DMS53 treated with DMSO at 0.1 percent for 48 hours (cell line): ENCODE measurements around the gene CRYGN.

Source experiments
- DNase-seq: peaks from one replicate; lab custom pipeline; 2025; ENCODE audit not compliant: unreplicated experiment; lab: John Stamatoyannopoulos, UW

Gene CRYGN, protein sequence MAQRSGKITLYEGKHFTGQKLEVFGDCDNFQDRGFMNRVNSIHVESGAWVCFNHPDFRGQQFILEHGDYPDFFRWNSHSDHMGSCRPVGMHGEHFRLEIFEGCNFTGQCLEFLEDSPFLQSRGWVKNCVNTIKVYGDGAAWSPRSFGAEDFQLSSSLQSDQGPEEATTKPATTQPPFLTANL

DNA sequence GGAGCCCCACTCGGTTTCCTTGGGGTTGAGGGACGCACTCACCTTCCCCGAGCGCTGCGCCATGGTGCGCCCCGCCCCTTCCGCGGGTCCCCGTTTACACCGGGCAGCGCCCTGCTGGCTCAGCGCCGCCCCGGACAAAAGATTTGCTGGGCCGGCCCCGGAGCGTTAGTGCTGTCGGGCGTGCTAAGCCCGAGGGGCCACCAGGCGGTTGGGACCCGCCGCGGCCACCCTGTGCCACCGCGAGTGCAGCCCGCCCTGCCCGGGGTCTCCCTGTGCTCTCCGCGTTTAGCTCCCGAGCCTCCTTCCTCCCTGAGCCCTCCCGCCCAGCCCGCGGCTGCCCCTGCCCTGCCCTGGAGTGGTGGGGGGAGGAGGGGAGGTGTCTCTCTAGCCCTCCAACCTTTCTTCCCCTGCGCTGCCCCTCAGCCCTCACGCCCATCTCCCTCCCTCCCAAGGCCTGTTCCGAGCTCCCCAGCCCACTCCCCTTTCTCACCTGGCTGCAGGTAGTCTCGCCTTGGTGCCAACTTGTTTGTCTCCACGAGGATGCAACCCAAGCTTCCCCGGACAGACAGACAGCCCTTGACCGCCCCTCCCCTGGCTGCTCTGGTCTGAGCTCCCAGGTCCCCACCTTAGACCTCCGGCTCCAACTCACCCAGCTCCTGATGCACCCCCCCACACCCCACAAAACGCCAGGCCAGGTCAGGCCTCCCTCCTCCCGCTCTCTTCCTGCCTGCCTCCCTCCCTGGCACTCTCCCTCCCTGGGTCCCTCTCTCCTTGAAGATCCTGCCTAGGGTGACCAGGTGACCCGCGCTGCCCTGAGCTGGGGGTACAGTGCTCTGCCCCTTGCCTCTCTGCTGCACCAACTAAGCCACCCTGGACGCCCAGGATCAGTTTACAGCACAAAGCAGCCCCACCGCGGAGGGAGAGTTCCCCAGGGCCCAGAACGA, at the start of gene CRYGN:
CRYGN (minus strand) TSS at position 287 of the 944 bp plus-strand sequence; CDS start at position 63, 224 bp downstream.
- DNase-seq: no peak

DNA sequence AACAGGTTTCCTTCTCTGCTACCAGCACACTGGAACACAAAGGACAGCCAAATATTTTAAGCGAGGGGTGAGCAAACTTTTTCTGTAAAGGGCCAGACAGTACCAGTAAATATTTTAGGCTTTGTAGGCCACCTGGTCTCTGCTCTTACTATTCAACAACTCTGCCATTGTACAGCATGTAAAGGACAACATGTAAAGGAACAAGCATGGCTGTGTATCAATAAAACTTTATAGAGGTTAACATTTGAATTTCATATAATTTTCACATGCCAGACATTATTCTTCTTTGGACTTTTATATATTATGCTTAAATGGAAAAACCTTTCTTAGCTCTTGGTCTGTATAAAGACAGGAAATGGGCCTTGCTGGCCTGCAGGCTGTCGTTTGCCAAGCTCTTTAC, 49.6 kb upstream of the CRYGN start:
- DNase-seq: no peak

DNA sequence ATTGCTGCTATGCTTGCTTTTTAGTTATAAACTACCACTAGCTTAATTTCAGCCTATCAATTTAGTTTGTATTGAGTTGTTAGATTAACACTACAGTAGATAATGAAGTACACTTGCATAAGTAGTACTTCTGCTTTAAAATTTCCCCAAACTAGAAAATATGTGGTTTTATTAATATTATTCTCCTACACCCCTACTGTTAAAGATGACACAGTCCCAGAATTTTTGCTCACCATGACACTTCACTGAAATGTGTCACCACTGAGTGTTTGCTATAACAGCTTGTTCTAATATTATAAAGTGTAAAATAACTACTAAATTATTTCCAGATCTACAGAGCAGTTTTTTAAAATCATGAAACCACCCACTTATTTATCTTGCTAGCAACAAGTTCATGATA, 48.2 kb upstream of the CRYGN start:
- DNase-seq: no peak

DNA sequence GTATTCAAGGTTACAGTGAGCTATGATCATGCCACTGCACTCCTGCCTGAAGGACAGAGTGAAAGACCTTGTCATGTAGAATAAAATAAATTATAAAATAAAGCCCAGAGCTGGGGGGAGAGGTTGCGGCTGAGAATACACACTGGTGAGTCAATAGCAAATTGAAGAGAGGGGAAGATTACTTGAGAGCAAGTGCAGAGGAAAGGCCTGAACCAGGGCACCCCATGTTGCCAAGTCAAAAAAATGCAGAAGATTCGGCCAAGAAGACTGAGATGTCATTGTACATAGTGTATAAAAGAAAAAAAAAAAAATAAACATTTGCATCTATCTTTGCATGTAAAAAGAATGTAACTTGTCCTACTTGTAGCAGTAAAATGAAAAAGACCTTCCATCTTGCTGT, 47.3 kb upstream of the CRYGN start:
- no peak for DNase-seq

DNA sequence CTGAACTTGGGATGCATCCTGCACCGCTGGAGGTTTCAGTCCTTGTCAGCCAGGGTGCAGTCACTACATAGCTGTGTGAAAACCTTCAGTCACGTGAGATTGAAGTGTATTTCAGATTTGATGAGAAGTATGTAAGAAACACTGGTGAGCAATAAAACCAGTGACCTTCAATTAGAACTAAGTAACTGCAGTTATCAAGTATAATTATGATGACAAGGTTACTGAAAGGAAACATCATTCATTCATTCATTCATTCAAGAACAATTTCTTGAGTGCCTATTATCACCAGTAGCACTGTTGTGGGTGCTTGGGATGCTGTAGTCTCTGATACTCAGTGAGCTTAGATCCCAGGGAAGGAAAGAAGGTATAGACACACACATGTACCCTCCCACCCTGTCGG, 46.1 kb upstream of the CRYGN start:
- no peak for DNase-seq

DNA sequence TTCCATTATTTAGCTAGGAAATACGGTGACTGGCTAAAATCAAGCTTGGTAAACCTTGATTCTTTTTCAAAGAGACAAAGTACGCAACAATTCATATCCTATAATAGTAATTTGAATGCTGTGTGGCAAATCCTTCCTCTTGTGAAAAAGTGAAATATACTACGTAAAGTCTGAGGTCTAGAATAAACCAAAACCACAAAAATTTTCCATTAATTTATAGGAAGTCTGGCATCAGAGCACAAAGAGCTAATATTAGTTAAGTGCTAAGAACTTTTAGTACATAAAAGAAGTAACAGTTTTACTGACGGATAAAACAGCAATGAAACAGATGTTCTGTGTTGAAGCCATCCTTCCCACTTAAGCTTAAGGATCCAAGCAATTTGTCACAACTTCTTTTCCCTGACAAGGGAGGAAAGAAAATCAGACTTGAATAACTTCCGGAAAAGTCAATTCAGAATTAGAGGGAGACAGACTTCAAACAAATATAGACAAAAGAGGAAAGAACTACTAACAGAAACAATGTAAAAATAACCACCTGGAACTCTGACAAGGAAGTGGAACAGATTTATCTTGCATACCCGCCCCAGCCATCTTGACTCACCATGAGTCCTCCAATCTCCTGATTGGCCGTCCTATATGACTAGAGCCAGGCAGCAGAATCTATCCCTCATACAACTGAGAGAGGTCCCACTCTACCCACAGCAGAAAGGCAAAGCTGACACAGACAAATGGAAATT, 45.2 kb upstream of the CRYGN start:
- DNase-seq: no peak

DNA sequence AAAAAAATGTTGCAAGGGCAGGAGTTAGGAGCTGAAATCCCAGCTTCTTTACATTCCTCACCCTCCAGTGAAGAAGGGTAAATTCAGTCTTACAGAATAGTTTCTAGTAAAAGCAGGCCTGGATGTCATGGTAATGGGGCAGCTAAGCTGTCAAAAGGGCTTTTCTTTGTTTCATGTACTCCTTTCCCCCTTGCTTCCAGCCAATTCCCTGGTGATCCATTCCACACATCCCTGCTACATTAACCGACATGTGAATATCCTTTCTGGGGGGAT, 43.7 kb upstream of the CRYGN start:
- no peak for DNase-seq

DNA sequence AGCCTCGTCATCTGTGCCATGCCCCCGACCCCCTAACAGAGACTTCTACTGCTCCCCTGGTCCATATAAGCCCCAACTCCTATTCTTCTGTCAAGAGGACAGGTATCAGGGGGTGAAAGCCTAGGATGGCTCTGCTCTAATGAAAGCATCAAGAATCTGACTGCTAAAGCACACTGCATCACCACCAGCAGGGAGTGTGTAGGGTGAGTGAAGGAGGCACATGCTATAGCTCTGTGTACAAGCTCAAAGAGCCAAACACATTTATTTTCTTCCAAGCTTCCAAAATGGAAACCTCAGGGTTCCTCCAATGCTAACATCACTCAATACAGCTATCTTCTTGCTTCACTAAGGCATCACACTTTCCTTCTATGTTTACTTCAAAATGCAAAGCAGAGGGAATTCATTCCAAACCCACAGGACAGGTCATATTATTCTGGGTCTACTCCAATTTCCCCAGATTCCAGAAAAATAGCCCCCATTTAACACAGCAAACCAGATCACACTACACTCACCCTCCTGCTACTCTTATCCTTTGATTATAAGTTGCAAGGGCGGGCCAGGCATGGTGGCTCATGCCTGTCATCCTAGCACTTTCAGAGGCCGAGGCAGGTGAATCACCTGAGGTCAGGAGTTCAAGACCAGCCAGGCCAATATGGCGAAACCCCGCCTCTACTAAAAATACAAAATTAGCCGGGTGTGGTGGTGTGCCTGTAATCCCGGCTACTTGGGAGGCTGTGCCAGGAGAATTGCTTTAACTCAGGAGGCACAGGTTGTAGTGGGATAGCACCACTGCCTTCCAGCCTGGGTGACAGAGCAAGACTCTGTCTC, 43.2 kb upstream of the CRYGN start:
- DNase-seq: no peak

DNA sequence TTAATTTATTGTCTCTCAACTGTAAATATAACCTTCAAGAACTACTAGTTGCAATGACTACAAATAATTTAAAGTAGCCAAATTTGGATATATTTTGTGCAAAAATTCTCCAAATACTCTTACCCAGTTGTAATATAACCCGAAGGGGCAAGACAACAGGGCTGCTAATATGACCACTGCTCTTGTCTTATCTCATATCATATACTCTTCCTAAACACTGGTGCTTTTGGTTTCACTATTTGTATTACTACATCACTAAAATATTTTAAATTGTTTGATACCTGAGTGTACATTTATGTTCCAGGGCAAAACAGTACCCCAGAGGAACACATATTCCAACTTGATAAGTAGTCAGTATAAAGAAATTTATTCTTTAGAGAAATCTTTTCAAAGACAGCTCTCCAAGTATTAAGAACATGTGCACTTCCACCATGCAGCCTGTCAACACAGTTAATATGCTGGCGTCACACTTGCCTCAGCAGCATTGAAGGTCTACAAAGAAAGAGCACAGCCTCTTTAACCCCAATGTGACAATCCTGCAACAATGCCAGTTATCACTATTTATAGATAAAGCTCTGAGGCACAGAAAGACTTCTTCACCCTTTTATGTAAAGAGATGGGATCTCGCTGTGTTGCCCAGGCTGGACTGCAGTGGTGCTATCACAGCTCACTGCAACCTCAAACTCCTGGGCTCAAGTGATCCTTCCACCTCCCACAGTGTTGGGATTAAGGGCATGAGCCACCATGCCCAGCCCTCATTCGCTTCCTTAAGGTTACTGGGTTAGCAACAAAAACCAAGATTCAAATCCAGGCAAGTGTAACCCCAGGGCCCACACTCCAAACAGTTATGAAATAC, 41.9 kb upstream of the CRYGN start:
- DNase-seq: no peak

DNA sequence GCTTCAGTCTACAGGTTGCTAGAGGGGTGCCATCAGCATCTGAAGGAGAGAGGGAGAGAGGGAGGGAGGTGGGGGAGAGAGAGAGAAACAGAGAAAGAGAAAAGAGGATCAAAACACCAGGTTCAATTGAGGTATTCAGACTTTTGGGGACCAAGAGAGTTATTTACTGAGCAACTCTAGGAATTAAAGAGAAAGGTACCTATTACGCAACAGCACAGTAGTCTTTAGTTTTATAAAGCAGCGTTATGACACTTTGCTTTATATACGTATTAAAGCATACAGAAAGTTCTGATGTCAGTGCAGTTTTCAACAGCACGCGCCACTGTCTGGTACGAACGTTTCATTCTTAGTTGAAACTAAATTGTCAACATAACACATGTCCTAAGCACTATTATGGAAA, 37.9 kb upstream of the CRYGN start:
- no peak for DNase-seq

DNA sequence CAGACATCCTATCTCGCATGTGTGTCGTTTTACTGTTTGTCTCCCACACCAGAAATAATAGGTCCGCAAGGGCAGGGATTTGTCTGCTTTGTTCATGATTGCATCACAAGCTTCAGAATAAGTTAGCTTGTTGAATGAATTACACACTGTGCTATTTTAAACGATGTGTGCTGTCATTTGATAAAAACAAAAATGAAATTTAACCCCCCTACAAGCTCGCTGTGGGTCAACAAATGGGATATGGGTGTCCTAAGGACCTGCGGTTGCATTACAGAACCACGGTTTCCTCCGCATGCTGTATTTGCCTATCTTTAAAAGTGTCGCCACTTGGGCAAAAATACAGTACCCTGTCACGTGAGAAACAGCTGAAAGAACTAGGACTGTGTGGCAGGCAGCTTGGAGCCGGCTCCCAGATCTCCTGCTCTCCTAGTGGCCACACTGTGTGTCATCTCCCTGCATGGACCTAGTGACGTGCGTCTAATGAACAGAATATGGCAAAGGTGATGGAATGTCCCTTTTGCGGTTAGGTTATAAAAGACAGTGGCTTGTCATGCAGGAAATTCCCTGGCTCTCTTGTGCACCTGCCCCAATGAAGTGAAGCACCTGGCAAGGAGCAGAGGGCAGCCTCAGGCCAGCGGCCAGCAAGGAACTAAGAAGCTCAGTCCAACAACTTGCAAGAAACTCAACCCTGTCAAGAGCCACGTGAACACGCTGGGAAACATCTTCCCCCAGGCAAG, 32.9 kb upstream of the CRYGN start:
- no peak for DNase-seq

DNA sequence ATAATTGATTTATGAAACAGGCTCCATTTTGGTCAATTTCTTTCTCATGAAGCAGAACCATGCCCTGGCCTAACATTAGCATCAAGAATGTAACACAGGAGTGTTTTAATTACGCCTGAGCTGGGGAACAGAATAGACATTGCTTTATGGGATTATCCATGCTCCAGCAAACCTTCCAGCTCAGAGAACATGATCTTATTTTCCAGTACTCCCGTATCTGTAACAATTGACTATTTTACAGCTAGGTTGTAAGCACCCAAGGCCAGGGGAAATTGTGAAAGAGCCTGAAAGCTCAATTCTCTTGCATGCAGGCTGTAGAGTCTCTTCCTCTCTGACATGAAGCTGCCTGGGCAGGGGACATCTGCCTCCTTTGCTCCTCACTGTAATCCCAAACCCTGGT, 30.8 kb upstream of the CRYGN start:
- no peak for DNase-seq

DNA sequence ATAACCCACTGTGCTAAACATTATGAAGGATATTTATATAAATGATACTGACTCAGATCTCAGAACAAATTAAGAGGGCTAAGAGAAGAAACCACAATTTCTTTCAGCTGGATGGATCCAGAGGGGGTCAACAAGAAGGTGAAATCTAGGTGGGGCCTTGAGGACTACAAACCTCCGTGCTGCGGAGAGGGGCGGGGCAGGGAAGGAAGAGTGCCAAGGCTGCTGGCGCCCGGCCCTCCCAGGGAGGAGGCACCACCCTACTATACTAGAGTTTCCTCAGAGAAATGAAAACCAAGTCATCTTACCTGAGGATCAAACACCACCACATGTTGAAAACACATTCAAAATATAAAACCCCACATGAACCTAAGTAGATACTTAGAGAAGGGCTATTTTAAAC, 29.3 kb upstream of the CRYGN start:
- DNase-seq: no peak

DNA sequence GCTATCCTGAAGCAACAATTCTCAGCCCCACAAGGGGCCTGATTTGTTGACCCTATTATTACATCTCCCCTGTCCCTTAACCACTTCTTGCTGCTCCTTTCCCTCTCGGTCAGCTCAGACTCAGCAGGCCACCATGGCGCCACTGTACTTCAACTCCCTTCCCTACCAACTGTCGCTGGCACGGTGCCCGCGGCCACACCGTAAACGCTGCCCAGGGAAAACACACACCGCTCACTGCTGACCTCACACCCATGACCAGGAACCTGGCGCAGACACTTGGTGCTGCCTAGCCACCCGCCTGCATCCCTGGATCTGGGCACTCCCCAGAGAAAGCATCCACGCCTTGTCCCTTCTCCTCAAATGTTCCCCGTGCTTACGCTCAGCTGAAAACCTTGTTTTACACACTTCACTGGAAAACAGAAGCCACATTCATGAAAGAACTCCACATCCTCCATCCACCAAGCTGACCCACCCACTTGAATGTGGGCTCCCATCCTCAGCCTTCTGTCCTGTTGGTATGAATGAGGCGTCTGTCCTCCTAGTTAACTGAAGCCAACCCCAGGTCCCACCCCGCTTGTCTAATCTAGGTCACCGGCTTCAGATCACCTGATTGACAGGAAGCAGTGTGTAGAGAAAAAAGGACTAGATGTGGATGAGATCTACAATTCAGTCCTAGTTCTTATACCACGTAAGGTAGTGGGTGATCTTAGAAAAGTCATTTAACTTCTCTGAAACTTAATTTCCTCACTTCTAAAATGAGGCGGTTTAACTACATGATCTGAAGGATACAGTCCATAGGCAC, 28.5 kb upstream of the CRYGN start:
- no peak for DNase-seq

DNA sequence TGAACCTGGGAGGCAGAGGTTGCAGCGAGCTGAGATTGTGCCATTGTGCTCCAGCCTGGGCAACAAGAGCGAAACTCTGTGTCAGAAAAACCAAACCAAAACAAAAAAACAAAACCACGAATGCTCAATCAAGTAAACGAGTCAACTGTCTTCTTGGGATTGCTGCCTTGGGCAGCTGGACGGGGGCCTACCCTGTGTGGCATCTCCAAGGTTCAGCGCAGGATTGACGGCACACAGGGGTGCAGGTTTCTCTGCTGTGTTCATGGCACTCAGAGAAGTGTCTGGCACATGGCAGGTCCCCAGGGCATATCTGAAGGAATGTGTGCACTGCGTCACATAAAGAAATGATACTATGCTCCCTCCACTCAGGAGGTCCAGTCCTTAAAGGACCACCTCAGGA, 25.2 kb upstream of the CRYGN start:
- DNase-seq: no peak

DNA sequence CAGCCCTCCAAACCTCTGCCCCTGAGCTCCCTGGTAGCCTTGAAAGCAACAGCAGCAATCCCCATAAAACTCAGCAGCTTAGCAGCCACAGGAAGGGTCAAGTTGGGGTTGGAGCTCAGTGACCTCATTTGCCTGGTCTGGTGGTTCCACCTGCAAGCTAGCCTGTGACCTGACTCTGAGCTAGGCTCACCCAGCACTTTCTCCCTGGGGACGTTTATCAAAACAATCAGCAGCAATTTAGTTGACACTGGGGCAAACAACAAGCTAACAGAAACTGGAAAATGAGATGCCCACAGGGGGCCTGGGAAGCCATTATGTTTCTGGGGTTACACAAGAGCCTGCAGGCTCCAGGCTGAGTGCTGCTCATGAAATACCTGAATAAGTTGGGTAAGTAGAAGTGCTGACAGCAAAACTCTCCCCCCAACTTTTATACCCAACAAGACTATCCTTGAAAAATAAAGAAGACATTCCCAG, 22.4 kb upstream of the CRYGN start:
- no peak for DNase-seq

DNA sequence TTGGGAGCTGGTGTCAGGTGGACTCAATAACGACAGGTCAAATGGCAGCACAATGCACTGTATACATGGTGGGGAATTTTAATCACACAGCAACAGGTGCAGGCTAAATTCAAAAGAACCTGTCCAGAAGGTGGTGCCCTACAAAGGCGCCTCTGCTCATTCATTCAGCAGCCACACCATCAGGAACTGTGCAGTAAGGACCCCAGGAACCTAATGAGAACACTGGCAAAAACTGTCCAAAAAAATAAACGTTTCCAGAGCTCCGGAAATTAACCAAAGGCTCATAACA, 21.9 kb upstream of the CRYGN start:
- no peak for DNase-seq

DNA sequence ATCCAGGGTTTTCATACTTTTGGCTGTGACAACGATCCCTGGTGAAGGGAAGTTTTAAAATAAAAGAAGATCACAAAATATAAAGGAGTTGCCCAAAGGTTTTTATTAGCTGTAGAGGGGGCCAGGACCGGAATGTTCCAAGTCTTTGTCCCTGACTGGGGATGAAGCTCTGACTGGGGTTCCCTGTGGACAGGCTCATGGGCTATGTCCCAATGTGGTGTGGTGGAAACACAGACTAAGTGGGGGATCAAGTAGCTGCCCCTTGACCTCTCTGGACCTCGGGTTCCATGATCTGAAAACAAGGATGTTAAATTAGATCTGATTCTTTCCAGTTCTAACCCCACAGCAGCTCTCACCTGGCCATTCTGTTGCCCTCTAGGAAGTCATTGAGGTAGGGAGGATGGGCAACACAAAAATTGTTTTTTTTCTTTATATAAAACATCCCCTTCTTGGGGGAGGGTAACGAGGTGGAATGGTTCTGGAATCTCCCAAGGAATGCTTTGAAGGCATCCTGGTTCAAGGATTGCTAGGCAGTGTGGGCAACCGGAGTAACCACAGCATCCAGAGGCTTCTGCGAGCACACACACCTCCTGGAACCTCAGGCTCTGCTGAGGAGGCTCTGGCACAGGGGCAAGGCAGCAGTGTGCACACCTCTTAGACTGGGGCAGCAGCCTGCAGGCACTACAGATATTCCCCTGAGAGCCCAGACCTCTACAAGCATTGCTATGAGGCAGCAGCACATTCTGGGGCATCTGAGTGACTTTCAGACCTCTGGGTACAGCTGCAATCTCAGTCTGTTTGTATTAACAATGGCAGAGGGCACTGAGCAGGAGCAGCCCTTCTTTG, 21.4 kb upstream of the CRYGN start:
- DNase-seq: no peak
